SJSA1 (cell line): ENCODE data around the gene ARMC12. TPM values are rescaled to one million over a fixed set of nuclear protein-coding genes. Genes with fewer than 3 reads are reported as not detected.
"Not testable (repeated sequence)": the region's sequence is repeated elsewhere in the genome, so short reads cannot be mapped to it uniquely, and the experiment has no call there.

Experiments
- DNase-seq, 2 experiments: peaks; one replicate each; pipeline ENCODE4 v3.0.0-alpha.2; 2015 to 2020; ENCODE audit warnings: low spot score in 2 of 2, low read depth in 1 of 2
- H3K27ac ChIP-seq: fragments of 250-450 bp; sonication (Bioruptor Pico); 2 replicates; pipeline ENCODE4 v1.5.1; 2020; ENCODE audit warnings: mild to moderate bottlenecking, moderate library complexity
- H3K27me3 ChIP-seq: fragments of 250-450 bp; sonication (Bioruptor Pico); replicated peaks from 2 replicates; pipeline ENCODE4 v1.5.1; 2020; ENCODE audit warnings: mild to moderate bottlenecking, moderate library complexity
- H3K36me3 ChIP-seq: fragments of 250-450 bp; sonication (Bioruptor Pico); 2 replicates; pipeline ENCODE4 v1.5.1; 2020; ENCODE audit warnings: mild to moderate bottlenecking
- H3K4me1 ChIP-seq: fragments of 250-450 bp; sonication (Bioruptor Pico); replicated peaks from 2 replicates; pipeline ENCODE4 v1.6.1; 2021; ENCODE audit warnings: mild to moderate bottlenecking
- H3K4me3 ChIP-seq: fragments of 250-450 bp; sonication (Bioruptor Pico); 2 replicates; pipeline ENCODE4 v1.5.1; 2020; ENCODE audit warnings: mild to moderate bottlenecking
- H3K9me3 ChIP-seq: fragments of 250-450 bp; sonication (Bioruptor Pico); replicated peaks from 2 replicates; pipeline ENCODE4 v1.5.1; 2020; ENCODE audit warnings: mild to moderate bottlenecking
- total RNA-seq: library from RNA; depleted of rRNA; stranded (reverse); fragments of >200 nt; shearing (Covaris generic); gene quantifications from 2 replicates; pipeline ENCODE4 v1.2.3, GENCODE V29; 2014

Gene ARMC12
- total RNA-seq, 1 experiment from 2014 or later = not detected

DNA sequence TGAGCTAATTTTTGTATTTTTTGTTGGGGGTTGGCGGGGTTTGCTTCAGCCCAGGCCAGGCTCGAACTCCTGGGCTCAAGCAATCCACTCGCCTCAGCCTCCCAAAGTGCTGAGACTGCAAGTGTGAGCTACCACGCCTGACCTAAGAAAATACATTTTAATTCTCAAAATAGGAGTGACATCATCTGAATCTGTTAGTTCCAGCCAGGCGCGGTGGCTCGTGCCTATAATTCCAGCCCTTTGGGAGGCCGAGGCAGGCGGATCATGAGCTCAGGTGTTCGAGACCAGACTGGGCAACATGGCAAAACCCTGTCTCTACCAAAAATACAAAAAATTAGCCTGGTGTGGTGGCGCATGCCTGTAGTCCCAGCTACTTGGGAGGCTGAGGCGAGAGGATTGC lies 2.5 kb upstream of the ARMC12 start:
- not testable (repeated sequence) for H3K4me3 ChIP-seq, DNase-seq

DNA sequence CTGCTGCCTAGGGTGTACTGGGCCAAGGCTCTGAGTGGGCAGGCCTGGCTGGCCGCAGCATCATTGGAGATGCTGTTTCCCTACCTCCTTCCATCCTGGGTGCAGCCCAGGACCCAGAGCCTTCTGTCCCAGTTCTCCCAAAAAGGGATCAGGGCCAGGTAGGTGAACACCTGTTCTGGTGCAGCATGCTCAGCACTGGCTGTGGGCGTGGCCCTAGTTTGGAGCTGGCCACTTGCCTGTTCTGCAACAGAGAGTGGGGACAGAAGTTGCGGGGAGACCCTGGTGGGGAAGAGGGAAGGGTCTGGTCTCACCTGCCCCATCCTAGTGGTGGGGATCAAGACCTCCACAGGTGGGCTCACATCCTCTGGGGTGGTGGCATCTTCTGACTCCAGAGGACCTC lies 1.4 kb upstream of the ARMC12 start:
- peaks cover 6% of the 10 kb centered on the region; the same call in 1 of the 2 replicates for H3K4me1 ChIP-seq
- no peaks in the 10 kb centered on the region; the same call in 1 of the 2 replicates for H3K27me3 ChIP-seq
- DNase-seq = no peak
- no peak overlapping the region for H3K4me3 ChIP-seq
- H3K27ac ChIP-seq = no peak overlapping the region
- no peaks in the 10 kb centered on the region for H3K36me3 ChIP-seq
- H3K9me3 ChIP-seq = no peaks in the 10 kb centered on the region

More for the DNA sequence above, 2.5 kb upstream of the ARMC12 start:
- not testable (repeated sequence) for H3K9me3 ChIP-seq, H3K4me1 ChIP-seq, H3K36me3 ChIP-seq, H3K27me3 ChIP-seq, H3K27ac ChIP-seq

DNA sequence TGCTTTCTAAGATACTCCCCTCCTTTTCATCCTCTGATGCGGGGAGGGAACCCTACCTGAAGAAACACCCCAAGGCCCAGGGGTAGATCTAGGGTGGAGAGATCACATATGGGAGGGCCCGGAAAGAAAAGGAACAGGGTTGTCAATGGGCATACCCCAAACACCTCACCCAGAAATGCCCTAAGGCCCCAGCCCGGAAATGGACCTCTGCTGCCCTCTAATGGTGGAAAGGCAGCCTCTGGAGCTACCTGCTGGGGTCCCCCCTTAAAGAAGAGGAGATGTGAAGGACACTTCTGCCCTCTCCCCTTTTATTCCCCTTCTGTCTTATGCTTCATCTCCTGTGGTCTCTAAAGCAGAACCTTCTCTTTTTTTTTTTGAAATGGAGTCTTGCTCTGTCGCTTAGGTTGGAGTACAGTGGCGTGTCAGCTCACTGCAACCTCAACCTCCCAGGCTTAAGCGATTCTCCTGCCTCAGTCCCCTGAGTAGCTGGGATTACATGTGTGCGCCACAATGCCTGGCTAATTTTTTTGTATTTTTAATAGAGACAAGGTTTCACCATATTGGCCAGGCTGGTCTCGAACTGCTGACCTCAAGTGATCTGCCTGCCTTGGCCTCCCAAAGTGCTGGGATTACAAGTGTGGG lies 458 bp upstream of the ARMC12 start:
- no peak overlapping the region for H3K4me3 ChIP-seq
- no peak overlapping the region for H3K27ac ChIP-seq
- H3K27me3 ChIP-seq = no peaks in the 10 kb centered on the region
- H3K36me3 ChIP-seq = no peaks in the 10 kb centered on the region
- H3K9me3 ChIP-seq = no peaks in the 10 kb centered on the region
- peaks cover 5% of the 10 kb centered on the region; the same call in 1 of the 2 replicates for H3K4me1 ChIP-seq
- DNase-seq = peak; percentile 58 to 63

DNA sequence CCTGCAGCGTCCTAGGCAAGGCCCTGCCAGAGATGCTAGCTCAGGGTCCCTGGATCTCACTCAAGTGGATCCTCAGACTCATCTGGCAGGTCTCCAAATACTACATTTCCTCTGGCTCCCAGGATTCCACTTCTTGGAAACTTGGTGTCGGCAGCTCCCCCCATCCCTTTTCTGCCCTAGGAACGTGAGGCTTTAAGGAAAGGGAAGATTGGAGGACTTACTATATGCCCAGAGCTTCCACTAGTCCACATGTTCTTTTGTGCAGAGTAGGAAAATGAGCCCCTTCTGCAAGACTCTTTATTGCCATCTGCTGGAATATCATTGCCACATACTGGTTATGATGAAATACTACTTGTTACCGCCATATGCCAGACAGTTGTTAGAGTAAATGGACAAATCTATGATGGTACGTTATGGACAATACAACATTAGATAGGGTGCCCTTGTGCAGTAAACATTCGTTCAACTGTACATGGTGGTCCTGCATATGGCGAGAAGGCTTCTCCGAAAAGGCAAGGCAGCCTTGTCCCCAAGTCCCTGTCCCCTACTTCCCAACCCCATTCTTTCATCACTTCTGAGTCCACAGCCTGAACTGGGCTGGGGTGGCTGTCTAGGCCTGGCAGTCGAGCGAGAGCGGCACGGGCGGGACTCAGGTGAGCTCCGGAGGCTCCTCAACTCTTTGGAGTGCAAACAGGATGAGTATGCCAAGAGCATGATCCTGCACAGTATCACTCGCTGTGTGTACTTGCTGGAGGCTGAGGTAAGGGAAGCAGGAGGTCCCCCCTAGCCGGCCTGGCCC lies 780 bp downstream of the ARMC12 start:
- Histone ChIP-seq H3K4me1 (no peaks in the 10 kb centered on the region), H3K27ac (no peak overlapping the region), H3K9me3 (no peaks in the 10 kb centered on the region), H3K4me3 (no peak overlapping the region), H3K27me3 (no peaks in the 10 kb centered on the region), H3K36me3 (no peaks in the 10 kb centered on the region)
- DNase-seq = peak in 1 of 2 experiments; percentile 59

DNA sequence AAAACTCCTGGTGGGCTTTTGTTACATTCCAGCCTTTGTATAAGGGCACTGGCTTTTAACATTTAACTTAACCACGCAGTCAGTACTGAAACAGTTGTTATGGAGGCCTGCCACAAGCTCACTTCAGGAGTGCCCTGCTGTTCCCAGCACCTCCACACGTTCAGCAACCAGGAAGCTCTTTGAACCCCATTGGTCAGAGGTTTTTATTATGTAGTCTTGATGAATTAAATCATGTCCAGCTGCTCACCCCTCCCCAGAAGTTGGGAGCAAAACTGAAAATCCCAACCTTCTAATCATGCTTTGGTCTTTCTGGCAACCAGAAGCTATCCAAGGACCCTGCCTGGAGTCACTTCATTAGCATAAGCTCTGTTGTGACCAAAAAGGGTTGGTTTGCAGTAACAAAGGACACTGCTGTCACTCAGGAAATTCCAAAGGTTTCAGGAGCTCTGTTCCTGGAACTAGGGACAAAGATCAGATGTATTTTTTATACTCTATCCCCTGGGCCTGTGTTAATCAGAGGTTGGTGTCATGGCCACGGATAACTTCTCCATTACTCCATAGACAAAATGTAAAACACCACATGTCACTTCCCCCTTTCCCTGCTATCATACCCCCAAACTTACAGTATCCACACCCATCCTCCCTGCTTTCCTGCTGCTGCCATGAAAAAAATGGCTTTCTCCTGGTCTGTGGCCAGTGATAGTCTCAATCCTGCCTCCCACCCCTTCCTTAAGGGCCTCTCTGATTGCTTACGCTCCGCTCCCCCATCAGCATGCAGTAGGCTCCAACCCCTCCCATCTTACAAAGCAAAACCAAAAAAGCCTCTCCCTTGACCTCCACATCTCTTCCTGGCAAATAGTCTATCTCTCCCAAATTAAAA lies 3.1 kb downstream of the ARMC12 start:
- no peak for DNase-seq
- Histone ChIP-seq H3K4me3 (no peak overlapping the region), H3K27ac (no peak overlapping the region), H3K9me3 (no peaks in the 10 kb centered on the region), H3K27me3 (0 out of 2 replicates have a peak, but pooled peaks cover 2% of the 10 kb centered on the region), H3K4me1 (no peaks in the 10 kb centered on the region), H3K36me3 (no peaks in the 10 kb centered on the region)

DNA sequence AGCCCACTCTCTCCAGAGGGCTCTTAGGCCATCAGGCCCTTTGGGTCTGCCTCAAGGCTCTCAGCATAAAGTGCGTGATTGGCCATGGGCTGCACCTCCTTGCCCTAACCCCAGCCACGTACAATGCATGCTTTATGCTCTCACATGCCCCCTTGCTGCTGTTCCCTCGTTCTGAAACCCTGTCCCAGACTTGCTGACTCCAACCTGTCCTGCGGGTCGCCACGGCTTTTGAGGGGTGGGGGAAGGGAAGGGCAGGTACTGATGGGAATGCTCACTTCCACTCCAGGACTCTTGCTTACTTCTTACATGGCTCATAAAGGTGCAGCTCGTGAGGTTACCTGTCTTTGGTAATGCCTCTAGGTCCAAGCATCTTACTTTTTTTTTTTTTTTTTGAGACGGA lies 6.0 kb downstream of the ARMC12 start:
- Histone ChIP-seq H3K36me3 (no peaks in the 10 kb centered on the region), H3K4me3 (no peak overlapping the region), H3K27ac (no peak overlapping the region), H3K4me1 (no peaks in the 10 kb centered on the region), H3K27me3 (0 out of 2 replicates have a peak, but pooled peaks cover 4% of the 10 kb centered on the region), H3K9me3 (no peaks in the 10 kb centered on the region; the same call in 1 of the 2 replicates)
- no peak for DNase-seq

DNA sequence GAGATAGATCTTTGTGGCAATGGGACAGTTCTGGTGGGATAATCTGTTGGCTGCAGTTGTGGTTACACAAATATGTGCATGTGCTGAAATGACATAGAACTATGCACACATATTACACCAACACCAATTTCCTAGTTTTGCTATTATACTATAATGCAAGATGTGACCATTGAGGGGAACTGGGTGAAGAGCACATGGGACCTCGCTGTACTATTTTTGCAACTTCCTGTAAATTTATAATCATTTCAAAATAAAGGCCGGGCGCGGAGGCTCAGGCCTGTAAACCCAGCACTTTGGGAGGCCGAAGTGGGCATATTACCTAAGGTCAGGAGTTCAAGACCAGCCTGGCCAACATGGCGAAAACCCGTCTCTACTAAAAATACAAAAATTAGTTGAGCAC lies 8.7 kb downstream of the ARMC12 start:
- DNase-seq = no peak
- no peaks in the 10 kb centered on the region for H3K4me1 ChIP-seq
- H3K9me3 ChIP-seq = no peaks in the 10 kb centered on the region; the same call in 1 of the 2 replicates
- H3K4me3 ChIP-seq = no peak overlapping the region
- no peaks in the 10 kb centered on the region for H3K36me3 ChIP-seq
- no peak overlapping the region for H3K27ac ChIP-seq
- H3K27me3 ChIP-seq = 0 out of 2 replicates have a peak, but pooled peaks cover 4% of the 10 kb centered on the region

DNA sequence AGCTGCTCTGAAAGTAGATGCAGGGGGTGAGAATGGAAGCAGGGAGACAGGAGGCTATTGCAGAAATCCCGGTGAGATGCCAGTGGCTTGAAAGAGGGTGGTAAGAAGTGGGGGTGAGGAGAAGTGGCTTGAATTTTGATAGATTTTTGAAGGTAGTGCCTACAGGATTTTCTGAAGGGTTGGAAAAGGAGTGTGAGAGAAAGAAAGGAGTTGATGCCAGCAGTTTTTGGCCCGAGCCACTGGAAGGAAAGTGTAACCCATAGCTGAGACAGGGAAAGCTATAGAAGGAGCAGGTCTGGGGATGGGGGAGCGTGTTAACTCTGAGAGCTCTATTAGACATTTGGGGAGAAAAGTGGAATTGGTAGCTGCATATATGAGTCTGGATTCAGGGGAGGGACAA lies 9.7 kb downstream of the ARMC12 start:
- 0 out of 2 replicates have a peak, but pooled peaks cover 4% of the 10 kb centered on the region for H3K27me3 ChIP-seq
- no peak overlapping the region for H3K4me3 ChIP-seq
- no peaks in the 10 kb centered on the region for H3K4me1 ChIP-seq
- DNase-seq = no peak
- no peaks in the 10 kb centered on the region for H3K36me3 ChIP-seq
- no peak overlapping the region for H3K27ac ChIP-seq
- H3K9me3 ChIP-seq = no peaks in the 10 kb centered on the region; the same call in 1 of the 2 replicates

DNA sequence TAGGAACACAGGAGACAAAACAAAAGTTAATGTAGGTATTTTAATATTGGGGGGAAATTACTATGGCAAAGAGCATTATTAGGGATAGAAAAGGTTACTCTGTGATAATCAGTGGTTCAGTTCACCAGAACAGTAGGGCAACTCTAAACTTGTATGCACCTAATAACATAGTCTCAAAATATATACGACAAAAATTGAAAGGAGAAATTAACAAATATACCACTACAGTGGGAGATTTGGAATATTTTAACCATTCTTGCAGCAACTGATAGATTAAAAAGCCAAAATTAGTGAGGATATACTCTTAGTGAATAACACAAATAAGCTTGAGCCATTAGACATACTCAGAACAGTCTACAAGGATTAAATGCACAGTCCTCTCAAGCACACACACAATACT lies 11.0 kb downstream of the ARMC12 start:
- Histone ChIP-seq H3K4me3 (no peak overlapping the region), H3K27ac (no peak overlapping the region), H3K36me3 (no peaks in the 10 kb centered on the region), H3K9me3 (no peaks in the 10 kb centered on the region; the same call in 1 of the 2 replicates), H3K27me3 (0 out of 2 replicates have a peak, but pooled peaks cover 4% of the 10 kb centered on the region), H3K4me1 (no peaks in the 10 kb centered on the region)
- no peak for DNase-seq

DNA sequence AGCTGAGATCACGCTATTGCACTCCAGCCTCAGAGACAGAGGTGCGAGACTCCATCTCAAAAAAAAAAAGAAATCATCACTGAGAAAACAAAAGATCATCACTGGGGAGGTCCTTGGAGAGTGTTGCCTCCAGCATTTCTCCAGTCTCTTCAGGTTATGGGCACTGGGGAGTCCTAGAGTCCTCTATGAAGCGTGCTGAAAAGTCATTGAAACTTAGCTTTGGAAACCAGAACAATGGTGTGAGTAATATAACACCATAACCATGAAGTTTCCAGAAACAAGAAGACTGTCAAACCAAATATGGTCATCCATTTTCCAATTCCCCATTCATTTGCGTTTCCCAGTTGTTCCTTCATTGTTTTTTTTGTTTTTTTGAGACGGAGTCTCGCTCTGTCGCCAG lies 13.7 kb downstream of the ARMC12 start:
- Histone ChIP-seq H3K4me3 (no peak overlapping the region), H3K27me3 (no peaks in the 10 kb centered on the region), H3K4me1 (no peaks in the 10 kb centered on the region), H3K36me3 (no peaks in the 10 kb centered on the region), H3K9me3 (no peaks in the 10 kb centered on the region; the same call in 1 of the 2 replicates), H3K27ac (no peak overlapping the region)
- no peak for DNase-seq

DNA sequence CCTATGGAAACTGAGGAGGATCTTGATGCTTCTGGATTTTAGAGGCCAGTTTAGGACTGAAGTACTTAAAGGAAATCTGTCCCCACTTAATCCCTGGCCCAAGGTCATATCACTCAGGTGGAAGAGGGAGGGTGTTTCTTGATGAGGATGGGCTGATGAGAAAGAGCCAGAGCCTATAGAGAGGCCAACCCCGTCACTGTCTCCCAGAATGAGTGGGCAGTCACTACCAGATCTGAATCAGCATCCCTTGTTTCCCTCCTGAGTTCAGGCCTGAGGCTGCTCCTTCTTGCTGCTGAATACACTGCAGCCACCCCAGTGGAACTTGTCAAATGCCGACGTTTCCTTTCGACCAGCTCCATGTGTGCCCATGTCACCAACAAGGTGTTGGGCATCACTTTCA lies 14.8 kb downstream of the ARMC12 start:
- Histone ChIP-seq H3K9me3 (no peaks in the 10 kb centered on the region; the same call in 1 of the 2 replicates), H3K4me3 (no peak overlapping the region), H3K27me3 (no peaks in the 10 kb centered on the region), H3K4me1 (no peaks in the 10 kb centered on the region), H3K36me3 (no peaks in the 10 kb centered on the region), H3K27ac (no peak overlapping the region)
- DNase-seq = no peak

DNA sequence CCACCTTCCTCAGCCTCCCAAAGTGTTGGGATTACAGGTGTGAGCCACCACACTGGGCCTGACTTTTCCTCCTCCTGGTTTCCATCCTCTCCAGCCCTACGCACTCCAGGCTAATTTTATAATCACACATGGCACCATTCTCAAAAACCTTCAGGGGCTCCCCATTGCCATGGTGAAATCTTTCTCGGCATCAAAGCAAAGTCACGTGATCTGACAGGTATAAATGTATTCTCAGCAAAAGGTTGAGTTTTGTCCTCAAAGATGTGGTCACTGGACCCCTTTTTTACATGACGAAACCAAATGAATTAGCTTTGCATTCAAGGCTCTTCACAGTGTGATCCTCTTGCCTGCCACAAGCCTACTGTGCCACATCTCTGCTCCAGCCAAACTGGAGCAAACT lies 15.5 kb downstream of the ARMC12 start:
- Histone ChIP-seq H3K4me3 (no peak overlapping the region), H3K27ac (no peak overlapping the region), H3K4me1 (no peaks in the 10 kb centered on the region), H3K9me3 (no peaks in the 10 kb centered on the region; the same call in 1 of the 2 replicates), H3K36me3 (no peaks in the 10 kb centered on the region), H3K27me3 (no peaks in the 10 kb centered on the region)
- DNase-seq = no peak

DNA sequence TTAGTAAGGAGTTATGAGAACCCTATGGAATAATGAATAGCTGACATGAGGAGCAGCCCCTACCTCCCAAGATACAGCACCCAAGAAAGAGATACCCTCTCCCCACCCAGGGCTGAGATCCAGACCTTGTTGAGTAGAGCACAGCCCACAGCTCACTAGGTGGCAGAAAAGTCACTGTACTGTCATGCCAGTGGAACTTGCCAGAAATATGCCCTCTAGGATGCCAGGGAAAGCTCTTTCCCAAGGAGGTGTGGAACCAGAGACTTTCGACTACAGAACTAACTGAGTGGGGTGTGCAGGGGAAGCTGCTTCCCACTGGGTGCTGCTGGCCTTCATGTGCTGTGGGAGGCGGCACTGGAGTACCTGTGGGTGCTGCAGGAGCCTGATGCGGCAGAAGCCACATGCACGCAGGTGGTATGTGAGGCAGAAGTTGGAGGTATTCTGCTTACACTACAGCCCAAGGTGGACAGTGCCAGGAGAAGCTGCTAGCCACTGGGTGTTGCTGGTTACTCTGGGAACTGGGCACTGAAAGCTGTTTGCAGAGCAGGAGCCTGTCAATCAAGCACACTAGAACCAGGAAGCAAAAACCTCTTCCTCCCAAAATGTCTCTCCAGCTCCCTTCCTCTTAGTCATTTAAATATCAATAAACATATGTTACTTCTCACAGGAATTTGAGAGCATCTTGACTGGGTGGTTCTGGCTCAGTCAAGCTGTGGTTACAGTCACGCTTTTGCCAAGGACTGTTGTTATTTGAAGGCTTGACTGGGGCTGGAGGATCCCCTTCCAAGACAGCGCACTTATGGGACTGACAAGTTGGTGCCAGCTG lies 17.8 kb downstream of the ARMC12 start:
- Histone ChIP-seq H3K27ac (no peak overlapping the region), H3K27me3 (no peaks in the 10 kb centered on the region), H3K4me1 (no peaks in the 10 kb centered on the region), H3K9me3 (no peaks in the 10 kb centered on the region), H3K4me3 (no peak overlapping the region), H3K36me3 (no peaks in the 10 kb centered on the region)
- no peak for DNase-seq
